KMS-11 (cell line): ENCODE results near the gene KAZALD1.

ENCODE experiments used
- H2AFZ ChIP-seq: fragments of 200-600 bp; sonication (generic); 2 replicates; pipeline ENCODE4 v1.6.1; 2016; ENCODE audit warnings: antibody characterized with exemption, mixed run types, low read depth
- H3K27ac ChIP-seq: fragments of 200-600 bp; sonication (generic); 2 replicates; pipeline ENCODE4 v1.6.1; 2016; ENCODE audit warnings: mild to moderate bottlenecking, mixed run types
- H3K27me3 ChIP-seq: fragments of 200-600 bp; sonication (generic); 2 replicates; pipeline ENCODE4 v1.6.1; 2017; ENCODE audit warnings: mild to moderate bottlenecking, low read depth, mixed run types, moderate library complexity; ENCODE audit not compliant: insufficient read depth
- H3K36me3 ChIP-seq: fragments of 200-600 bp; sonication (generic); 2 replicates; pipeline ENCODE4 v1.6.1; 2017; ENCODE audit warnings: mild to moderate bottlenecking, mixed run types; ENCODE audit not compliant: insufficient read depth
- H3K4me1 ChIP-seq: fragments of 200-600 bp; sonication (generic); 2 replicates; pipeline ENCODE4 v1.6.1; 2016; ENCODE audit warnings: mild to moderate bottlenecking, low read depth, mixed run types; ENCODE audit not compliant: poor library complexity, severe bottlenecking
- H3K4me2 ChIP-seq: fragments of 200-600 bp; sonication (generic); 2 replicates; pipeline ENCODE4 v1.7.0; 2016; ENCODE audit warnings: mild to moderate bottlenecking, mixed run types
- H3K4me3 ChIP-seq: fragments of 200-600 bp; sonication (generic); IDR thresholded peaks from 2 replicates; pipeline ENCODE4 v1.6.1; 2017; ENCODE audit warnings: low read depth, low read length, mixed read lengths; ENCODE audit not compliant: insufficient read depth
- H3K79me2 ChIP-seq: fragments of 200-600 bp; sonication (generic); 2 replicates; pipeline ENCODE4 v1.6.1; 2016; ENCODE audit warnings: low read depth, mixed run types; ENCODE audit not compliant: insufficient read depth
- H3K9ac ChIP-seq: fragments of 200-600 bp; sonication (generic); 2 replicates; pipeline ENCODE4 v1.6.1; 2016; ENCODE audit warnings: mild to moderate bottlenecking, mixed run types
- H4K20me1 ChIP-seq: fragments of 200-600 bp; sonication (generic); 2 replicates; pipeline ENCODE4 v1.6.1; 2016; ENCODE audit warnings: mild to moderate bottlenecking, mixed run types; ENCODE audit not compliant: insufficient read depth
- TF ChIP-seq, protein P1 (sequence below): fragments of 200-600 bp; sonication (generic); conservative IDR thresholded peaks from 2 replicates; pipeline ENCODE4 v1.6.1; 2017; ENCODE audit warnings: low read depth, mild to moderate bottlenecking, antibody characterized with exemption, low read length, moderate library complexity, mixed read lengths

KAZALD1 gene

DNA sequence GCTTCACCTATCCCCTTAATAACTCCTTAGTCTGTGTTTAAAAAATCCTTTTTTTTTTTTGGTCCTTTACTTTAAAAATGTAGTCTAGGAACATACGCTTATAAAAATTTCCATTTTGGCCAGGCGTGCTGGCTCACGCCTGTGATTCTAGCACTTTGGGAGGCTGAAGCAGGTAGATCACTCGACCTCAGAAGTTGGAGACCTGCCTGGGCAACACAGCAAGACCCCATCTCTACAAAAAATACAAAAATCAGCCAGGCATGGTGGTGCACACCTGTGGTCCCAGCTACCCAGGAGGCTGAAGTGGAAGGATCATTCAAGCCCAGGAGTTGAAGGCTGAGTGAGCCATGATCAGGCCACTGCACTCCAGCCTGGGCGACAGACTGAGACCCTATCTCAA lies 14.8 kb downstream of the KAZALD1 start:
- Histone ChIP-seq H3K36me3 (no peaks in the 10 kb centered on the region), H3K4me3 (no peak overlapping the region), H3K27ac (no peak overlapping the region), H3K9ac (no peak overlapping the region), H3K4me2 (no peak overlapping the region), H2AFZ (no peak overlapping the region), H4K20me1 (no peaks in the 10 kb centered on the region), H3K79me2 (no peaks in the 10 kb centered on the region), H3K4me1 (no peaks in the 10 kb centered on the region), H3K27me3 (peaks cover 19% of the 10 kb centered on the region; the same call in 1 of the 2 replicates)
- TF ChIP-seq, protein P1, sequence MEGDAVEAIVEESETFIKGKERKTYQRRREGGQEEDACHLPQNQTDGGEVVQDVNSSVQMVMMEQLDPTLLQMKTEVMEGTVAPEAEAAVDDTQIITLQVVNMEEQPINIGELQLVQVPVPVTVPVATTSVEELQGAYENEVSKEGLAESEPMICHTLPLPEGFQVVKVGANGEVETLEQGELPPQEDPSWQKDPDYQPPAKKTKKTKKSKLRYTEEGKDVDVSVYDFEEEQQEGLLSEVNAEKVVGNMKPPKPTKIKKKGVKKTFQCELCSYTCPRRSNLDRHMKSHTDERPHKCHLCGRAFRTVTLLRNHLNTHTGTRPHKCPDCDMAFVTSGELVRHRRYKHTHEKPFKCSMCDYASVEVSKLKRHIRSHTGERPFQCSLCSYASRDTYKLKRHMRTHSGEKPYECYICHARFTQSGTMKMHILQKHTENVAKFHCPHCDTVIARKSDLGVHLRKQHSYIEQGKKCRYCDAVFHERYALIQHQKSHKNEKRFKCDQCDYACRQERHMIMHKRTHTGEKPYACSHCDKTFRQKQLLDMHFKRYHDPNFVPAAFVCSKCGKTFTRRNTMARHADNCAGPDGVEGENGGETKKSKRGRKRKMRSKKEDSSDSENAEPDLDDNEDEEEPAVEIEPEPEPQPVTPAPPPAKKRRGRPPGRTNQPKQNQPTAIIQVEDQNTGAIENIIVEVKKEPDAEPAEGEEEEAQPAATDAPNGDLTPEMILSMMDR = no peak

DNA sequence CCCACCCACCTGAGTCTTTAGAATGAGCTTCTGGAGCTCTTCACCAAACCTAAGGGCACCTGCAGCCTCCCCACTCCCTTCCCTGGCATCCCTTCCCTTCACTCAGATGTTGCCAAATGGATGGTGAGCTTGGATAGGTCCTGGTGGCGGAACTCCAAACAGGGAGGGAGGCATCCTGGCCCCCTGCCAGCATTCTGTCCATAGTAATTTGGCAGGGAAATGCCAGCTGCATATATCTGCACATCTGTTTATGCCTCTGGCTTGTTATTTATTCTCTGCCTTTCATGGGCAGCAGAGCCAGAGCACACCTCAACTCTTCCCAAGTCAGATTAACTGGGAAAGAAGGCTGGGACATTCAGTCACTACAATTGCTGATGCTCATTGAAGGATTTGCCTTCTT lies 18.1 kb downstream of the KAZALD1 start:
- TF ChIP-seq, protein P1 = no peak
- no peak overlapping the region for H3K27ac ChIP-seq
- H2AFZ ChIP-seq = no peak overlapping the region
- H3K9ac ChIP-seq = no peak overlapping the region
- no peaks in the 10 kb centered on the region for H4K20me1 ChIP-seq
- peaks cover 50% of the 10 kb centered on the region for H3K27me3 ChIP-seq
- H3K4me3 ChIP-seq = no peak overlapping the region
- H3K36me3 ChIP-seq = no peaks in the 10 kb centered on the region
- H3K4me2 ChIP-seq = no peak overlapping the region
- H3K79me2 ChIP-seq = no peaks in the 10 kb centered on the region
- no peaks in the 10 kb centered on the region for H3K4me1 ChIP-seq

DNA sequence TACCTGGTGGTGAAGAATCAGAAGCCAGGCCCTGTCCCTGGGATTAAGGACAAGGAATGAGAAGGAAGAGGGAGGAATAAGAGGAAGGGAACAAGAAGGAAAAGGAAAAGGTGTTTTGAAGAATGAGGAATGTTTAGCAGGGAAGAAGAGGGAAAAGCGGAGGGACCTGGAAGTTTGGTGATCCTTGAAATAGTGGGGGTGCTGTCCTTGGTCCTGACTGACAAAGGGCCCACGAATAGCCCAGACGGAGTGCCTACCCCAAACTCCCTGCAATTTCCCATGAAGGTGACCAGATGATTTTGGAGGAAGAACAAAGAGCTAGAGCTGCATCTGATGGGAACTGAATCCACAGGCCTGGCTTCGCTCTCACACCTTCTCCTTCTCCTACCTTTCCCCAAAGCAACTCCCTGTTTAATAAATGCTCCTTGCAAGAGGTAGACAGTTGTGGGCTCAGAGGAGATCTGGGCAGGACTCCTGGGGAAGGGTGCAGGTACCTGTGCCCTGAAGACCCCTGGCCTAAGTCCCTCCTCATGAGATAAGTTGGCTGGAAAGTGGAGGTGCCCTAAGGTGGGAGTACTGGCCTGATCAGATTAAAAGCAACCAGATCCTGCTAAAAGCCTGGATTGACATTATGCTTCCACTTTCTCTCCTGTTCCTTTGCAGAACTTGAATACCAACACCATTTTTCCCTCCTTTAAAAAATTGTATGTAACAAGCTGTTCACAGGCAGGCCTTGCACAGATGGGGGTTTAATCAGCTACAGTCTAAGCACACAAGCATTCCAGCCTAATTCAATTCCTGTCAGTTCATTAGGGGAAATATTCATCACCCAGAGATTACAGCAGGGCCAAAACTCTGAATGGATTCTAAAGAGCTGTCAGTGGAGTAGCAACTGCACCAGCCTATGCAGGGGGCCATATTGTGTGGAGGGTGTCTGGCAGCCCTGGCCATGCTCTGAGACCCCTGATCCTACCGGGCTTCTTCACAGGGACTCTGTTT lies 19.4 kb downstream of the KAZALD1 start:
- TF ChIP-seq, protein P1 = no peak
- Histone ChIP-seq H4K20me1 (no peaks in the 10 kb centered on the region), H3K4me3 (no peak overlapping the region), H3K27me3 (peaks cover 56% of the 10 kb centered on the region), H2AFZ (no peak overlapping the region), H3K36me3 (no peaks in the 10 kb centered on the region), H3K79me2 (no peaks in the 10 kb centered on the region), H3K27ac (no peak overlapping the region), H3K4me2 (no peak overlapping the region), H3K9ac (no peak overlapping the region), H3K4me1 (no peaks in the 10 kb centered on the region)

DNA sequence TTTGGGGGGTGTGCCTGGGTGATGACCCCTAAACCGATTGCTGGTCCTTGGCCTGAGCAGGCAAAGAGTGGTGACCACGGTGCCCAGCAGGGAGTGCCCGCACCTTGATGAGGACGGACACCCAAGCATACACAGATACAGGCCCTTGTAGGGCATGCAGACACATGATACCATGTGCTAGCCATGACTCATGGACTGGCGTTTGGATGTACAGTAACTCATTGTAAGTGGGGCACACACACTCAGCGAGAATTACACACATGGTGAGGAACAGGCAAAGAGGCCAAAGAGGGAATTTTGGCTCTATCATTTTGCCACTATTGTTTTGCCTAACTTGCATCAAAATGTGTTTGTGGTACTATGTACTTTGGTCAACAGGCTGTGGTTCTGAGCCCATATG lies 24.1 kb downstream of the KAZALD1 start:
- no peak overlapping the region for H3K4me3 ChIP-seq
- TF ChIP-seq, protein P1 = no peak
- H3K9ac ChIP-seq = no peak overlapping the region
- no peak overlapping the region for H2AFZ ChIP-seq
- H3K4me1 ChIP-seq = no peaks in the 10 kb centered on the region
- no peaks in the 10 kb centered on the region for H4K20me1 ChIP-seq
- H3K79me2 ChIP-seq = no peaks in the 10 kb centered on the region
- H3K27me3 ChIP-seq = peaks cover 89% of the 10 kb centered on the region
- no peak overlapping the region for H3K4me2 ChIP-seq
- H3K27ac ChIP-seq = no peak overlapping the region
- H3K36me3 ChIP-seq = no peaks in the 10 kb centered on the region
